Nephron (organoid): ENCODE data around the gene ZFP36.
A peak's percentile ranks its signal among the peaks of the same experiment; 100 is the strongest.

Source experiments
- H3K27ac Mint-ChIP-seq, 3 experiments: 2 replicates each; pipeline ENCODE4 v1.8.0; 2020; ENCODE audit warnings: mixed read lengths in 3 of 3, mild to moderate bottlenecking in 2 of 3, moderate library complexity in 1 of 3
- H3K27me3 Mint-ChIP-seq: 2 replicates; pipeline ENCODE4 v1.8.0; 2021; ENCODE audit warnings: low read depth, mild to moderate bottlenecking, moderate library complexity, mixed read lengths
- H3K36me3 Mint-ChIP-seq: 2 replicates; pipeline ENCODE4 v1.8.0; 2020; ENCODE audit warnings: low read depth, mixed read lengths
- H3K4me1 Mint-ChIP-seq: 2 replicates; pipeline ENCODE4 v1.8.0; 2020; ENCODE audit warnings: mixed read lengths
- H3K4me3 Mint-ChIP-seq, 3 experiments: 2 replicates each; pipeline ENCODE4 v1.8.0; 2020; ENCODE audit warnings: mild to moderate bottlenecking in 3 of 3, mixed read lengths in 3 of 3, moderate library complexity in 2 of 3
- H3K9me3 Mint-ChIP-seq: 2 replicates; pipeline ENCODE4 v1.8.0; 2020; ENCODE audit warnings: mixed read lengths
- TF ChIP-seq, protein P1 (sequence below), 3 experiments: fragments of 200-600 bp; sonication (generic); IDR thresholded peaks; one replicate each; pipeline ENCODE4 v1.5.0; 2021; ENCODE audit warnings: antibody characterized with exemption in 3 of 3; ENCODE audit not compliant: unreplicated experiment in 3 of 3

ZFP36 gene

DNA sequence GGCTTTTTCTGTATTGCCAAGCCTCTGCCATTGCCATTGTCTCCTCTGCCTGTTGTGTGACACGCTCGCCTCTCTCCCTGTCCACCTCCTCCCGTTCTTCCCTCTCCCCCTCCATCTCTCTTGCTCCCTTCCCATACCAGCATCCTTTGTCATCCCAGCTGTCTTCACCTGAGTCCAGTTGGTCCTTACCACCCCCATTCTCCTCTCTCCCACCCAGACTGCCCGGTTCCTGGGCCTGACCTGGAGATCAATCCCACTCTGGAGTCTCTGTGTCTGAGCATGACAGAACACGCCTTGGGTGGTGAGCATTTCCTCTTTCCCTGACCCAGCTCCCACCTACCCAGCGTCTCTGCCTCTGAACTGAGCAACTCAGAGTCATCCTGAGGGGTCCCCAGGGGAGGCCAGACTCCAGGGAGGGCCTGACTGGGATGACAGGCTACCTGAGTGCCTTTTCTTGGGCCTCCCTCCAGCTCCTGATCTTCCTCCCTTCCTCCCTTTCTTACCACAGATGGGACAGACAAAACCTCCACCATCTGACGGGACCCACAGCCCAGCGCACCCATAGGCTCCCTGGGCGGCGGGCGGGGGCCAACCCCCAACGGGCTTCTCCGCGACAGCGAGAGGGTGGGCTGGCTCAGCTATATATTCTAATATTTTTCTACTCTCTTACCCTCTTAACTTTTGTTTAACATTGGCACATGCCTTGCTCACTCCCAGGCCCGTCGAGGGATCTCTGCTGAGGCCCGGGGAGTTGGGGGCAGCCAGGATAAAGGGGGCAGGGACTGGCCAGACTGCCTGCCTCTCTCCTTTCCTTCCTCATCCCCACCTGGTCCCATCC, 23.4 kb upstream of the ZFP36 start:
- H3K4me3 Mint-ChIP-seq: no peak overlapping the region
- H3K27me3 Mint-ChIP-seq: no peaks in the 10 kb centered on the region

DNA sequence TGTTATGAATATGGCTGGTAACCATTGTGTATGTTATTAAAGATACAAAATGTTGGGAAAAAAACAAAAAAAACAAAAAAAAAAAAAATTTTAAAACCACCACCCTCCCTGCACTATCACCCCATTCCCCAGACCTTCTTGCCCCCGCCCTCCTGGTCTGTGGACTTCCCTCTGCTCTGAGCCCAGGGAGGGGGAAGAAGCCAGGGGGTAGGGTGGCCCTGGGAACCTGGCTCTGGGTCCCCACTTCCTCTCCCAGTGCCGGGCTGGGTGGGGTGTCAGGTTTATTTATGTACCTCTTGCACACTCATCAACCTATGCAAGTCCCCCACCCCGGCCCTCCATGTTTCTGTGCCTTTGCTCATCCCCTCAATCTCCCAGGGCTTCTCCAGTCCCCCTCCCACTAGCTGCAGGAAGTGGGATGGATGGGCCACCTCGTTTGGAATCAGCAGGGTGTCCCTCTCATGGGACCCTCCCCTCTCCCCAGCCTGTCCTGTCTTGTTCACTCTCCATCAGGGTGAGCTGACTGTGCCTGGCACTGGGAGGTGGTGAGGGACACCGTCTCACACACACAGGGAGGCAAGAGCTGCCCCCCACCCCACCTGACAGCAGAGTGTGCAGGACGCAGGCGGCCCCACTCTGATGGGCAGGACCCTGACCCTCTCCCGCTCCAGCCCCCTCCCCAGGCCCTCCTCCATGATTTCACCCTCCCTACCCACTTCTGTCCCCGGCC, 21.6 kb upstream of the ZFP36 start:
- Mint-ChIP-seq H3K4me3 (no peak overlapping the region), H3K27me3 (no peaks in the 10 kb centered on the region), H3K9me3 (no peaks in the 10 kb centered on the region), H3K36me3 (peaks cover 74% of the 10 kb centered on the region), H3K4me1 (peaks cover under 1% of the 10 kb centered on the region), H3K27ac (peak overlapping the region in 1 of 3 experiments; percentile 59)
- TF ChIP-seq, protein P1, sequence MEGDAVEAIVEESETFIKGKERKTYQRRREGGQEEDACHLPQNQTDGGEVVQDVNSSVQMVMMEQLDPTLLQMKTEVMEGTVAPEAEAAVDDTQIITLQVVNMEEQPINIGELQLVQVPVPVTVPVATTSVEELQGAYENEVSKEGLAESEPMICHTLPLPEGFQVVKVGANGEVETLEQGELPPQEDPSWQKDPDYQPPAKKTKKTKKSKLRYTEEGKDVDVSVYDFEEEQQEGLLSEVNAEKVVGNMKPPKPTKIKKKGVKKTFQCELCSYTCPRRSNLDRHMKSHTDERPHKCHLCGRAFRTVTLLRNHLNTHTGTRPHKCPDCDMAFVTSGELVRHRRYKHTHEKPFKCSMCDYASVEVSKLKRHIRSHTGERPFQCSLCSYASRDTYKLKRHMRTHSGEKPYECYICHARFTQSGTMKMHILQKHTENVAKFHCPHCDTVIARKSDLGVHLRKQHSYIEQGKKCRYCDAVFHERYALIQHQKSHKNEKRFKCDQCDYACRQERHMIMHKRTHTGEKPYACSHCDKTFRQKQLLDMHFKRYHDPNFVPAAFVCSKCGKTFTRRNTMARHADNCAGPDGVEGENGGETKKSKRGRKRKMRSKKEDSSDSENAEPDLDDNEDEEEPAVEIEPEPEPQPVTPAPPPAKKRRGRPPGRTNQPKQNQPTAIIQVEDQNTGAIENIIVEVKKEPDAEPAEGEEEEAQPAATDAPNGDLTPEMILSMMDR (IDR thresholded peaks at IDR 0.05; ENCODE audit: unreplicated experiment in 3 of 3): no peak

More for the DNA sequence above, 23.4 kb upstream of the ZFP36 start:
- H3K4me1 Mint-ChIP-seq: no peaks in the 10 kb centered on the region
- no peak overlapping the region for H3K27ac Mint-ChIP-seq
- peaks cover 76% of the 10 kb centered on the region for H3K36me3 Mint-ChIP-seq
- no peaks in the 10 kb centered on the region for H3K9me3 Mint-ChIP-seq
- TF ChIP-seq, protein P1 (IDR thresholded peaks at IDR 0.05; ENCODE audit: unreplicated experiment in 3 of 3): no peak

DNA sequence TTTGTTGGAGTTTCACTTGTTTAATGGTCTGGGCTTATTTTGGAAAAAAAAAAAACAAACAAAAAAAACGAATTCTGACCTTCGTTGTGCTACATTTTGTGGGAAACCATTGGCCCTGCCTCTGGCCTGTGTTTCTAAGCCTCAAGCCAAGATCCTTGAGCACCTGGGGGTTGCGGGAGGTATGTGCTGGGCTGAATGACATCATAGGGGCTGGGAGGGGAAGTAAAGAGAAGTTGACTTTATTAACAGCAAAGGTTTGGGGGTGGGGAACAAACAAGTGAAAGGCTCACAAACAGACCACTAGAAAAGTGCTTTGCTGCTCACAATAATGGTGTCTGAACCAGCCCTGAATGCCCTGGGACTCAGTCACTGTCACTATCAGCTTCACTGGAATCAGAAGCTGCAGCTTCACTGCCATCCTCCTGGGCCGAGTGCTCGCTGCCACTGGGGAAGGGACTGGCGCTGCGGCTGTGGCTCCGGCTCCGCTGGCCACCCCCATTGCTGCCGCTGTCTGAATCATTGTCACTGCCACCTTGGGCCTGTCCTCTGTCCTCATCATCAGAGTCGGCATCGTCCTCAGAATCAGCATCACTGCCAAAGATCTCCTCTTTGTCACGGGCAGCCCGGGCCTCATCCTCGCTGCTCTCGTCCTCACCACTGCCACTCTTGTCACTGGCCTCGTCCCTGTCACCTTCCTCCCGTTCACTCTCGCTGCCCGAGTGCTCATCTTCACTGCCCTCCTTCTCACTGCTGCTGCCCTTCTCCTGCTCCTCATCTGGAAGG, 20.8 kb upstream of the ZFP36 start:
- no peak overlapping the region for H3K4me3 Mint-ChIP-seq
- TF ChIP-seq, protein P1 (IDR thresholded peaks at IDR 0.05; ENCODE audit: unreplicated experiment in 3 of 3): no peak
- H3K4me1 Mint-ChIP-seq: peaks cover 5% of the 10 kb centered on the region
- no peaks in the 10 kb centered on the region for H3K27me3 Mint-ChIP-seq
- H3K36me3 Mint-ChIP-seq: peaks cover 69% of the 10 kb centered on the region
- H3K9me3 Mint-ChIP-seq: no peaks in the 10 kb centered on the region
- H3K27ac Mint-ChIP-seq: peak overlapping the region in 2 of 3 experiments; percentile 6 to 59

DNA sequence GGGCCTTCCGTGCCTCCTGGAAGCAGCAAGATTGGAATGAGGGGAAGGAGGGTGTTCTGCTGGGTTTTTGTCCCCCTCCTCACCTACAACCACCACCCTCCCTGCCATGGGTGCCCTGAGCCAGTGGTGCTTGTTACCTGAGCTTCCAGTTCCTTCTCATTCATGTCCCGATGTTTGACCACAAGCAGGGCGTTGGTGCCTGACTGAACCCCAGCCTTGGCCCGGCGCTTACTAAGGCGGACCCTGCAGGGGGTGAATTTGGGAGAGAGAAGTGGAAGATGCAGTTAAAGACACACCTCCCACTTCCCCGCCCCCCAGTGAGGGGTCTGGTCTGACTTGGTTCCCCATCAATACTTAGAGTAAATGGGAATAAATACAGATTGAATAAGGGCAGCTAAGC, 20.1 kb upstream of the ZFP36 start:
- peaks cover 66% of the 10 kb centered on the region for H3K36me3 Mint-ChIP-seq
- TF ChIP-seq, protein P1 (IDR thresholded peaks at IDR 0.05; ENCODE audit: unreplicated experiment in 3 of 3): no peak
- H3K4me3 Mint-ChIP-seq: peak overlapping the region in 2 of 3 experiments; percentile 25 to 64
- peaks cover 13% of the 10 kb centered on the region for H3K4me1 Mint-ChIP-seq
- no peaks in the 10 kb centered on the region for H3K9me3 Mint-ChIP-seq
- H3K27ac Mint-ChIP-seq: peak overlapping the region in 1 of 3 experiments; percentile 13
- H3K27me3 Mint-ChIP-seq: no peaks in the 10 kb centered on the region

DNA sequence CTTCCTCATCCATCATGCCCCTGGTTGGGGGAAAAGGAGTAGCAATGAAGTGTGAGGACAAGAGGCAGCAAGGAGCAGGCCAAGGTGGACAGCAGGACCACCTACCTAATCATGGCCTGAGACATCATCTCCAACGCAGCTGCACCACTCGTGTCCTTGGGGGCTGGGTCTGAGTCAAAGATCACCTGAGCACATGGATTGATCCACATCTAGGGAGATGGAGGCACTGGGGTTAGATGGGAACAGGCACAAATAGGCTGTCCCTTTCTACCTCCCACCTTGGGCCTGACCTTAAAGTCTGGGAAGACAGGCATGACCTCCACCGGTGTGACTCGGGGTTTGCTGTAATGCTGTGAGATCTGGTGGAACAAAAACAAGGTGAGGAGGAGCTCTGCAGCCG, 18.0 kb upstream of the ZFP36 start:
- TF ChIP-seq, protein P1 (IDR thresholded peaks at IDR 0.05; ENCODE audit: unreplicated experiment in 3 of 3): no peak
- peaks cover 54% of the 10 kb centered on the region for H3K36me3 Mint-ChIP-seq
- H3K27me3 Mint-ChIP-seq: no peaks in the 10 kb centered on the region
- H3K4me1 Mint-ChIP-seq: peaks cover 19% of the 10 kb centered on the region
- H3K27ac Mint-ChIP-seq: peak overlapping the region in 1 of 3 experiments; percentile 3
- no peaks in the 10 kb centered on the region for H3K9me3 Mint-ChIP-seq
- H3K4me3 Mint-ChIP-seq: peak overlapping the region; percentile 58 to 67 (median 64)
